Gastroesophageal sphincter (tissue), 4 donors: ENCODE measurements around the gene TRRAP. TPM values are rescaled to one million over a fixed set of nuclear protein-coding genes. Genes with fewer than 3 reads are reported as not detected.

Experiments used
- ATAC-seq: fragments of 150-250 bp; one replicate; pipeline ENCODE4 v1.9.1; 2016; ENCODE audit warnings: mild to moderate bottlenecking, moderate library complexity
- H3K27ac ChIP-seq, 4 donors: fragments of 200-600 bp; sonication (generic) in 3 of 4; 1 replicate in 3 of 4; 2 replicates in 1 of 4; pipeline ENCODE4 v1.5.1; 2016 to 2019
- H3K27me3 ChIP-seq: fragments of 200-600 bp; sonication (generic); one replicate; pipeline ENCODE4 v1.5.1; 2019
- H3K36me3 ChIP-seq, 2 donors: fragments of 200-600 bp; sonication (generic); one replicate each; pipeline ENCODE4 v1.5.1; 2019; ENCODE audit warnings: control low read depth in 1 of 2
- H3K4me1 ChIP-seq, 3 donors: fragments of 200-600 bp; sonication (generic); 1 replicate in 2 of 3; 2 replicates in 1 of 3; pipeline ENCODE4 v1.5.1; 2016 to 2019; ENCODE audit warnings: control low read depth in 2 of 3
- H3K4me3 ChIP-seq, 2 donors: fragments of 200-600 bp; sonication (generic); one replicate each; pipeline ENCODE4 v1.5.1; 2019; ENCODE audit warnings: mild to moderate bottlenecking in 1 of 2, moderate library complexity in 1 of 2
- H3K9me3 ChIP-seq, 3 donors: fragments of 200-600 bp; sonication (generic); one replicate each; pipeline ENCODE4 v1.5.1; 2017 to 2019; ENCODE audit warnings: control low read depth in 2 of 3
- EP300 ChIP-seq: sonication (generic); formaldehyde crosslinking; IDR thresholded peaks from one replicate; pipeline ENCODE4 v1.6.1; 2017; ENCODE audit warnings: antibody characterized with exemption, mild to moderate bottlenecking
- POLR2A ChIP-seq, 2 donors: fragments of 450-650 bp; IDR thresholded peaks; one replicate each; pipeline ENCODE4 v1.6.1; 2017; ENCODE audit warnings: antibody characterized with exemption in 2 of 2, mild to moderate bottlenecking in 2 of 2, moderate library complexity in 1 of 2
- POLR2AphosphoS5 ChIP-seq: sonication (generic); formaldehyde crosslinking; IDR thresholded peaks from one replicate; pipeline ENCODE4 v1.6.1; 2017; ENCODE audit warnings: antibody characterized with exemption
- WGBS, 2 donors: methylation state at CpG; one replicate each; pipeline ENCODE4 v1.1.5; 2018; ENCODE audit warnings: low coverage in 1 of 2; 5-methylcytosine and 5-hydroxymethylcytosine counted together
- total RNA-seq, 4 donors: library from RNA; depleted of rRNA; stranded (reverse); fragments of >200 nt; gene quantifications; one replicate each; pipeline ENCODE4 v1.1.0, GENCODE V29; 2016
- TF ChIP-seq, protein P1 (sequence below), 4 experiments: fragments of 200-600 bp in 2 of 4; fragments of 450-650 bp in 2 of 4; sonication (generic) in 1 of 4; IDR thresholded peaks; one replicate each; pipeline ENCODE4 v1.5.1; 2017 to 2019; ENCODE audit warnings: antibody characterized with exemption in 4 of 4, mild to moderate bottlenecking in 2 of 4, moderate library complexity in 2 of 4

The TRRAP gene
- total RNA-seq, 4 donors from 2014 or later: 19.1 to 34.8 (median 28.4) TPM

- 88% methylated on average over 3 of the region's 11 CpGs; no CpG with 5 or more reads in 1 of the 2 donors for WGBS, 2 donors
- TF ChIP-seq, protein P1, sequence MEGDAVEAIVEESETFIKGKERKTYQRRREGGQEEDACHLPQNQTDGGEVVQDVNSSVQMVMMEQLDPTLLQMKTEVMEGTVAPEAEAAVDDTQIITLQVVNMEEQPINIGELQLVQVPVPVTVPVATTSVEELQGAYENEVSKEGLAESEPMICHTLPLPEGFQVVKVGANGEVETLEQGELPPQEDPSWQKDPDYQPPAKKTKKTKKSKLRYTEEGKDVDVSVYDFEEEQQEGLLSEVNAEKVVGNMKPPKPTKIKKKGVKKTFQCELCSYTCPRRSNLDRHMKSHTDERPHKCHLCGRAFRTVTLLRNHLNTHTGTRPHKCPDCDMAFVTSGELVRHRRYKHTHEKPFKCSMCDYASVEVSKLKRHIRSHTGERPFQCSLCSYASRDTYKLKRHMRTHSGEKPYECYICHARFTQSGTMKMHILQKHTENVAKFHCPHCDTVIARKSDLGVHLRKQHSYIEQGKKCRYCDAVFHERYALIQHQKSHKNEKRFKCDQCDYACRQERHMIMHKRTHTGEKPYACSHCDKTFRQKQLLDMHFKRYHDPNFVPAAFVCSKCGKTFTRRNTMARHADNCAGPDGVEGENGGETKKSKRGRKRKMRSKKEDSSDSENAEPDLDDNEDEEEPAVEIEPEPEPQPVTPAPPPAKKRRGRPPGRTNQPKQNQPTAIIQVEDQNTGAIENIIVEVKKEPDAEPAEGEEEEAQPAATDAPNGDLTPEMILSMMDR (IDR thresholded peaks at IDR 0.05): no peak
- TF ChIP-seq POLR2AphosphoS5: no peak
- TF ChIP-seq POLR2A (IDR thresholded peaks at IDR 0.05): no peak
- TF ChIP-seq EP300: no peak
- Histone ChIP-seq H3K4me1 (no peaks in the 10 kb centered on the region), H3K36me3 (peaks cover 0 to 100% of the 10 kb centered on the region in 2 donors), H3K27me3 (no peaks in the 10 kb centered on the region), H3K27ac (no peak overlapping the region), H3K9me3 (no peaks in the 10 kb centered on the region), H3K4me3 (no peak overlapping the region)
- no peak for ATAC-seq
These were observed 91.1 kb downstream of the TRRAP start for GRCh38 chr7:98969386-98969785.

GRCh38 chr7:98970016-98970615 lies 91.8 kb downstream of the TRRAP start:
- no peaks in the 10 kb centered on the region for H3K27me3 ChIP-seq
- TF ChIP-seq, protein P1 (IDR thresholded peaks at IDR 0.05): no peak
- TF ChIP-seq POLR2AphosphoS5 (no peak), POLR2A (IDR thresholded peaks at IDR 0.05) (no peak), EP300 (no peak)
- 94 to 100% methylated on average over 3 to 10 of the region's 24 CpGs for WGBS, 2 donors

GRCh38 chr7:98970805-98971204 lies 92.5 kb downstream of the TRRAP start:
- no peaks in the 10 kb centered on the region for H3K27me3 ChIP-seq
- no peak overlapping the region for H3K4me3 ChIP-seq
- TF ChIP-seq POLR2A (IDR thresholded peaks at IDR 0.05) (no peak), POLR2AphosphoS5 (no peak)
- TF ChIP-seq, protein P1 (IDR thresholded peaks at IDR 0.05): no peak
- H3K27ac ChIP-seq: no peak overlapping the region
- WGBS, 2 donors: 88 to 91% methylated on average over 8 to 9 of the region's 12 CpGs
- no peaks in the 10 kb centered on the region for H3K9me3 ChIP-seq
- no peaks in the 10 kb centered on the region for H3K4me1 ChIP-seq
- peaks cover 0 to 100% of the 10 kb centered on the region in 2 donors for H3K36me3 ChIP-seq
- no peak for ATAC-seq

More at GRCh38 chr7:98970016-98970615, 91.8 kb downstream of the TRRAP start:
- Histone ChIP-seq H3K4me3 (no peak overlapping the region), H3K9me3 (no peaks in the 10 kb centered on the region), H3K27ac (no peak overlapping the region), H3K4me1 (no peaks in the 10 kb centered on the region), H3K36me3 (peaks cover 0 to 100% of the 10 kb centered on the region in 2 donors)
- ATAC-seq: no peak

DNA sequence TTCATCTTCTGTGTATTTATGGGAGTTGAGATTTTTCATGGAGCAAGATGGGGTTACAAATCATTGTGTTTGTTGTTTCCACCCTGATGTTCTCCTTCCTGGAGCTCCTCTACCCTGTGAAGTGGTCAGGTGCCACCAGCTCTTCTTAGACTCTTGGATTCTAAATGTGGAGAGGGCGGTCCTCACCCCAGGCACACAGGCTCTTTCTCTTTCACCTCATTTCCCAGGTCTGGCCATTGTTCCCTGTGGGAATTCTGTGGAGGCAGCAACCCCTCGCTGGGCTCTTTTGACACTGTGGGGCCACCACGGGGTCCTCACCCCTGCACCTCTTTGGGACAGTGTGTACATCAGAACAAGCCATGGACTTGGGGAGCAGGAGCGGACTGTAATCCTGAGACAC lies 95.9 kb downstream of the TRRAP start:
- no peak for ATAC-seq
- TF ChIP-seq POLR2AphosphoS5: no peak
- peaks cover 0 to 100% of the 10 kb centered on the region in 2 donors for H3K36me3 ChIP-seq

GRCh38 chr7:98974906-98975816 lies 96.8 kb downstream of the TRRAP start:
- Histone ChIP-seq H3K27me3 (no peaks in the 10 kb centered on the region), H3K9me3 (no peaks in the 10 kb centered on the region), H3K27ac (no peak overlapping the region), H3K4me1 (no peaks in the 10 kb centered on the region), H3K36me3 (peaks cover 0 to 100% of the 10 kb centered on the region in 2 donors), H3K4me3 (no peak overlapping the region)
- TF ChIP-seq POLR2A (IDR thresholded peaks at IDR 0.05) (no peak), EP300 (no peak), POLR2AphosphoS5 (no peak)
- TF ChIP-seq, protein P1 (IDR thresholded peaks at IDR 0.05): no peak
- no peak for ATAC-seq
- WGBS, 2 donors: 85 to 91% methylated on average over 9 to 13 of the region's 17 CpGs

More for the DNA sequence above, 95.9 kb downstream of the TRRAP start:
- Histone ChIP-seq H3K27ac (no peak overlapping the region), H3K4me1 (no peaks in the 10 kb centered on the region), H3K4me3 (no peak overlapping the region), H3K9me3 (no peaks in the 10 kb centered on the region), H3K27me3 (no peaks in the 10 kb centered on the region)
- whole genome bisulfite sequencing, 2 donors: 89% methylated on average over 1 of the region's 4 CpGs; no CpG with 5 or more reads in 1 of the 2 donors
